Suppressor macrophage treated with lipopolysaccharide for 1 hour (primary cell): ENCODE results near the gene OR4M2.
"Not testable (repeated sequence)": the region's sequence is repeated elsewhere in the genome, so short reads cannot be mapped to it uniquely, and the experiment has no call there.

ENCODE experiments used
- DNase-seq, 3 donors: peaks; one replicate each; pipeline ENCODE4 v3.0.0-alpha.2; 2020 to 2022

OR4M2 gene, protein sequence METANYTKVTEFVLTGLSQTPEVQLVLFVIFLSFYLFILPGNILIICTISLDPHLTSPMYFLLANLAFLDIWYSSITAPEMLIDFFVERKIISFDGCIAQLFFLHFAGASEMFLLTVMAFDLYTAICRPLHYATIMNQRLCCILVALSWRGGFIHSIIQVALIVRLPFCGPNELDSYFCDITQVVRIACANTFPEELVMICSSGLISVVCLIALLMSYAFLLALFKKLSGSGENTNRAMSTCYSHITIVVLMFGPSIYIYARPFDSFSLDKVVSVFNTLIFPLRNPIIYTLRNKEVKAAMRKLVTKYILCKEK

DNA sequence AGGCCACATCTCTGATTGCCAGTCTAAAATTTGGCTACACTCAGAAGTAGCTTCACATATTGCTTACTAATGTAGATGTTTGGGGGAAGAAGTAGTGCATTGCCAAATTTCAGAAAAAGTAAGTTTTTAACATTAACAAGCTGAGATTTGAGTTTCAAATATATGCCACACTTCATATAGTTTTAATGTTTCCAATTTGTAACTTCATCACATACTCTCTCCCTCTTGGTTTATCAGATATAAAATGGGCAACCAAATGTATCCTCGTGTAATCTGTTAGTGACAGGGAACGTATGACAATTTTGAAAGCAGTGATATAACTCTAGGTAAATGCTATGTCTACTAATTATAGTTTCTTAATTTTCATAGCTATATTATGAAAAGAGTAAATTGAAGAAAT is at the start of gene OR4M2:
Gene OR4M2 (plus strand): TSS at position 301 of the 400 bp plus-strand sequence. CDS start 98 bp downstream, at position 399.
- not testable (repeated sequence) for DNase-seq

GRCh38 chr15:22069267-22069666 is 11.1 kb upstream of the OR4M2 start:
- not testable (repeated sequence) for DNase-seq

- DNase-seq: not testable (repeated sequence)
Observed at GRCh38 chr15:22081386-22081785, 1.1 kb downstream of the OR4M2 start.

DNA sequence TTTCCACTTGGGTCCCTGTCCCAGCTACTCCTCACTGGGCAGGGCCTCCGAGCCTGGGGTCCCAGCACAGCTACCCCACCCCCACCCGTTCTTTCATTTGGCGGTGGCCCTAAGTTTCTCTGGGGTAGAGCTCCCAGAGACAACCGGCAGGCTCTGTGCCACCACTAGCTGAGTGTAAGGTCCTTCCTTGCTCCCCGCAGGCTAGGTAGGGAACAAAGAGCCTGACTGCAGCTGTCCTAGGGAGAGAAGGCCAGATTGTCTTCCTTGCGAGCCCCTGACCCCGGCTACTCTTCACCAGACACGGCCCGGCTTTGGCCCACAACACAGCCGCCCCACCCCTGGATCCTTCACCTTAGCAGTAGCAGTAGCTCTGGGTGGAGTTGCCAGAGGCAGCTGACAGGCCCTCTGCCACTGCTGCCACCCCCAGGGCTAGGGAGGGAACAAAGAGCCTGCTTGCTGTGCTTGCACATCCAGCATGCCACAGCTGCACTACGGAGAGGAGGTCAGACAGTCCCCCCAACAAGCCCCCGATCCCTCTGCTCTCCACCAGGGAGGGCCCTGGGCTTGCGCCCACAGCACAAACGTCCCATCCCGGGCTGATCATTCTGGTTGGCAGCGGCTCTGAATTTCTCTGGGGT is 18.4 kb downstream of the OR4M2 start:
- not testable (repeated sequence) for DNase-seq

GRCh38 chr15:22099289-22099891 is 19.1 kb downstream of the OR4M2 start:
- not testable (repeated sequence) for DNase-seq

DNA sequence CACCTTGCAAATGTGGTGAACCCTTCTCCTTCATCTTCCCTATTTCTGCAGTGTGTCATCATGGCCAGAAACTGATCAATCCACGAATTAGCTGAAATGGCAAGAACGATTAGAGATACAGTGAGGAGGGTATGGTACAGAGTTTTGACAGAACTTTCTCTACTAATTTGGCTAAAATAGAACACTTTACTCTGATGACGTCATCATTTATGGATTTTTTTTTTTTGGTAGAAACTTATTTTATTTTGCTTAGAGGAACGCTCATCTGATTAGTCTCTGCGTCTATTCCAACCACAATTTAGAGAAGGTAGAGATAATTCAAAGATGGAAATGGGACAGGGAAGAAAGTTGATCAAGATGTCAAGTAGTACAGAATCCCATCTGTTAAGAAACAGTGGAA is 41.7 kb downstream of the OR4M2 start:
- not testable (repeated sequence) for DNase-seq
